HG03460 (cell line): ENCODE data around the gene ZNF526.

Source experiments
- ATAC-seq: cut with Tn5 transposase; IDR thresholded peaks from one replicate; pipeline ENCODE4 v1.9.1; 2021; ENCODE audit not compliant: unreplicated experiment

Gene ZNF526

GRCh38 chr19:42220751-42221097 is 612 bp downstream of the ZNF526 start:
- ATAC-seq, result no peak

GRCh38 chr19:42224940-42225717 is 5.0 kb downstream of the ZNF526 start:
- ATAC-seq, result no peak

- no peak for ATAC-seq
Observed at GRCh38 chr19:42225718-42226292, 5.7 kb downstream of the ZNF526 start.

GRCh38 chr19:42226886-42227285 is 6.8 kb downstream of the ZNF526 start:
- no peak for ATAC-seq

GRCh38 chr19:42228641-42229040 is 8.5 kb downstream of the ZNF526 start:
- no peak for ATAC-seq

- no peak for ATAC-seq
Observed at GRCh38 chr19:42229301-42229854, 9.3 kb downstream of the ZNF526 start.

GRCh38 chr19:42229855-42230351 is 9.8 kb downstream of the ZNF526 start:
- ATAC-seq, result no peak

GRCh38 chr19:42230571-42230970 is 10.5 kb downstream of the ZNF526 start:
- ATAC-seq, result no peak

GRCh38 chr19:42232435-42232834 is 12.3 kb downstream of the ZNF526 start:
- no peak for ATAC-seq

GRCh38 chr19:42233106-42233505 is 13.0 kb downstream of the ZNF526 start:
- ATAC-seq, result no peak

GRCh38 chr19:42233678-42234292 is 13.7 kb downstream of the ZNF526 start:
- no peak for ATAC-seq

GRCh38 chr19:42234364-42234763 is 14.3 kb downstream of the ZNF526 start:
- no peak for ATAC-seq

GRCh38 chr19:42235181-42235580 is 15.1 kb downstream of the ZNF526 start:
- no peak for ATAC-seq

GRCh38 chr19:42239544-42240220 is 19.6 kb downstream of the ZNF526 start:
- ATAC-seq, result no peak

GRCh38 chr19:42241279-42241678 is 21.2 kb downstream of the ZNF526 start:
- no peak for ATAC-seq

GRCh38 chr19:42242069-42242511 is 22.0 kb downstream of the ZNF526 start:
- ATAC-seq, result no peak

GRCh38 chr19:42242512-42243409 is 22.6 kb downstream of the ZNF526 start, which contains the start of gene GSK3A:
Gene GSK3A, minus strand, starts transcription at chr19:42242602. Its CDS starts 137 bp downstream, at chr19:42242465.
- peak; percentile 63 for ATAC-seq

- no peak for ATAC-seq
Observed at GRCh38 chr19:42244347-42245220, 24.5 kb downstream of the ZNF526 start.

- ATAC-seq, result no peak
Observed at GRCh38 chr19:42245231-42245630, 25.1 kb downstream of the ZNF526 start.
